H1 (cell line): ENCODE results near the gene COL9A2. TPM values are rescaled to one million over a fixed set of nuclear protein-coding genes. Genes with fewer than 3 reads are reported as not detected.

Experiments used
- CTCF ChIA-PET: fragments of 300-600 bp; sonication (Branson Sonifier 250); formaldehyde crosslinking; loops from one replicate; lab custom pipeline; 2021; ENCODE audit not compliant: partially characterized antibody; lab: Charles Lee
- POLR2A ChIA-PET: fragments of 300-600 bp; sonication (Branson Sonifier 250); formaldehyde crosslinking; loops from one replicate; lab custom pipeline; 2021; ENCODE audit warnings: inconsistent platforms; ENCODE audit not compliant: partially characterized antibody; lab: Charles Lee
- DNase-seq, 2 experiments: peaks; one replicate each; pipeline versions ENCODE4 v3.0.0 to v3.0.0-alpha.2; 2010 to 2022; ENCODE audit warnings: low spot score in 2 of 2, low read depth in 1 of 2, mixed read lengths in 1 of 2
- FAIRE-seq: peaks from 2 replicates; lab custom pipeline; 2011; peaks lifted over from hg19 to GRCh38; lab: Jason Lieb, UNC
- H2AFZ ChIP-seq: 2 replicates; pipeline ENCODE4 v1.8.1; 2012; ENCODE audit warnings: low read length, inconsistent platforms
- H2AK5ac ChIP-seq: 2 replicates; pipeline ENCODE4 v1.6.1; 2013; ENCODE audit warnings: low read depth, low read length
- H2BK120ac ChIP-seq: replicated peaks from 2 replicates; pipeline ENCODE3; 2013; ENCODE audit warnings: low read depth, low read length, inconsistent platforms
- H2BK12ac ChIP-seq: 2 replicates; pipeline ENCODE4 v1.6.1; 2013; ENCODE audit warnings: low read depth, low read length
- H2BK15ac ChIP-seq: 2 replicates; pipeline ENCODE4 v1.6.1; 2013; ENCODE audit warnings: low read length
- H2BK20ac ChIP-seq: 2 replicates; pipeline ENCODE4 v1.6.1; 2013; ENCODE audit warnings: low read length
- H2BK5ac ChIP-seq: 2 replicates; pipeline ENCODE4 v1.6.1; 2013; ENCODE audit warnings: low read depth, low read length
- H3K14ac ChIP-seq: 2 replicates; pipeline ENCODE4 v1.6.1; 2013; ENCODE audit warnings: inconsistent platforms; ENCODE audit not compliant: insufficient read length
- H3K18ac ChIP-seq: 2 replicates; pipeline ENCODE4 v1.6.1; 2013; ENCODE audit warnings: low read length; ENCODE audit errors: extremely low read depth
- H3K23ac ChIP-seq: 2 replicates; pipeline ENCODE4 v1.6.1; 2013; ENCODE audit warnings: inconsistent platforms; ENCODE audit not compliant: insufficient read length
- H3K23me2 ChIP-seq: 2 replicates; pipeline ENCODE4 v1.6.1; 2013; ENCODE audit warnings: low read depth, low read length
- H3K27ac ChIP-seq: 2 replicates; pipeline ENCODE4 v1.6.1; 2011; ENCODE audit warnings: low read depth, low read length, inconsistent platforms
- H3K27me3 ChIP-seq, 4 experiments: replicated peaks in 1 of 4; 1 replicate in 1 of 4; 2 replicates in 3 of 4; pipeline versions ENCODE4 v1.6.1 to v1.8.1; 2011 to 2013; ENCODE audit warnings: low read length in 3 of 4, mild to moderate bottlenecking in 3 of 4, inconsistent platforms in 2 of 4, mixed read lengths in 2 of 4, moderate library complexity in 1 of 4; ENCODE audit not compliant: control insufficient read depth in 3 of 4, insufficient read depth in 3 of 4; ENCODE audit errors: extremely low read depth in 1 of 4
- H3K36me3 ChIP-seq, 4 experiments: 2 replicates each; pipeline versions ENCODE4 v1.6.1 to v1.8.1; 2011 to 2013; ENCODE audit warnings: mild to moderate bottlenecking in 4 of 4, low read length in 3 of 4, moderate library complexity in 2 of 4, control low read depth in 1 of 4, inconsistent platforms in 1 of 4; ENCODE audit not compliant: insufficient read depth in 4 of 4, control insufficient read depth in 2 of 4
- H3K4ac ChIP-seq: replicated peaks from 2 replicates; pipeline ENCODE3; 2013; ENCODE audit warnings: low read length, low read depth, mixed read lengths, inconsistent platforms; ENCODE audit not compliant: insufficient read length
- H3K4me1 ChIP-seq, 4 experiments: replicated peaks in 1 of 4; 1 replicate in 1 of 4; 2 replicates in 3 of 4; pipeline versions ENCODE4 v1.6.1 to v1.8.1; 2011 to 2013; ENCODE audit warnings: low read length in 3 of 4, inconsistent platforms in 2 of 4, mixed read lengths in 1 of 4; ENCODE audit not compliant: insufficient read depth in 4 of 4, control insufficient read depth in 3 of 4
- H3K4me2 ChIP-seq, 2 experiments: 2 replicates each; pipeline versions ENCODE4 v1.6.1 to v1.8.1; 2011 to 2013; ENCODE audit warnings: low read depth in 2 of 2, low read length in 2 of 2, control low read depth in 1 of 2, inconsistent platforms in 1 of 2, mild to moderate bottlenecking in 1 of 2; ENCODE audit not compliant: insufficient read depth in 1 of 2
- H3K4me3 ChIP-seq, 4 experiments: fragments of 200-600, 300-600 bp in 1 of 4; sonication (generic), shearing (Covaris generic), sonication (Bioruptor Twin) in 1 of 4; 2 replicates each; pipeline versions ENCODE4 v1.5.1 to v1.8.1; 2011 to 2016; ENCODE audit warnings: low read length in 4 of 4, low read depth in 3 of 4, control low read depth in 2 of 4, inconsistent platforms in 2 of 4, mild to moderate bottlenecking in 2 of 4, mixed read lengths in 1 of 4, moderate library complexity in 1 of 4; ENCODE audit not compliant: insufficient read depth in 2 of 4; ENCODE audit errors: extremely low read depth in 1 of 4
- H3K56ac ChIP-seq: replicated peaks from 2 replicates; pipeline ENCODE3; 2013; ENCODE audit warnings: low read depth, mild to moderate bottlenecking, mixed read lengths, low read length, inconsistent platforms; ENCODE audit not compliant: insufficient read length
- H3K79me1 ChIP-seq: 2 replicates; pipeline ENCODE4 v1.6.1; 2013; ENCODE audit warnings: low read depth, low read length, control low read depth
- H3K79me2 ChIP-seq, 2 experiments: 2 replicates each; pipeline versions ENCODE4 v1.6.1 to v1.8.1; 2012 to 2013; ENCODE audit warnings: low read length in 2 of 2, mild to moderate bottlenecking in 2 of 2, inconsistent platforms in 1 of 2; ENCODE audit not compliant: insufficient read depth in 2 of 2, control insufficient read depth in 1 of 2
- H3K9ac ChIP-seq, 4 experiments: replicated peaks in 1 of 4; 1 replicate in 1 of 4; 2 replicates in 3 of 4; pipeline versions ENCODE4 v1.6.1 to v1.8.1; 2011 to 2013; ENCODE audit warnings: low read depth in 3 of 4, low read length in 3 of 4, control low read depth in 2 of 4, mild to moderate bottlenecking in 2 of 4, moderate library complexity in 2 of 4, inconsistent platforms in 1 of 4; ENCODE audit errors: extremely low read depth in 1 of 4
- H3K9me3 ChIP-seq, 2 experiments: 2 replicates each; pipeline versions ENCODE4 v1.6.1 to v1.8.1; 2012 to 2013; ENCODE audit warnings: mild to moderate bottlenecking in 2 of 2, moderate library complexity in 2 of 2, control low read depth in 1 of 2, inconsistent platforms in 1 of 2, low read depth in 1 of 2, low read length in 1 of 2, mixed read lengths in 1 of 2; ENCODE audit not compliant: insufficient read depth in 2 of 2
- H4K20me1 ChIP-seq, 2 experiments: replicated peaks in 1 of 2; 2 replicates each; pipeline versions ENCODE3 to v1.8.1; 2011 to 2013; ENCODE audit warnings: inconsistent platforms in 2 of 2, low read length in 2 of 2, mild to moderate bottlenecking in 1 of 2; ENCODE audit not compliant: insufficient read depth in 2 of 2, control insufficient read depth in 1 of 2
- H4K5ac ChIP-seq: 2 replicates; pipeline ENCODE4 v1.6.1; 2013; ENCODE audit warnings: low read length, low read depth, mixed read lengths, inconsistent platforms; ENCODE audit not compliant: insufficient read length
- H4K8ac ChIP-seq: 2 replicates; pipeline ENCODE4 v1.8.0; 2013; ENCODE audit warnings: mild to moderate bottlenecking, moderate library complexity, low read length, inconsistent platforms; ENCODE audit not compliant: insufficient read depth; ENCODE audit errors: extremely low read depth
- H4K91ac ChIP-seq: replicated peaks from 2 replicates; pipeline ENCODE3; 2013; ENCODE audit warnings: low read length, mixed read lengths, inconsistent platforms; ENCODE audit not compliant: insufficient read length
- JUN ChIP-seq: IDR thresholded peaks from 2 replicates; pipeline ENCODE4 v1.6.1; 2011; ENCODE audit warnings: low read depth, mild to moderate bottlenecking, improper control_type of control experiment, low read length
- KDM5A ChIP-seq: fragments of 200-600 bp; IDR thresholded peaks from 2 replicates; pipeline ENCODE4 v1.7.1; 2012; ENCODE audit warnings: mild to moderate bottlenecking, low read length, inconsistent platforms, mixed read lengths
- WGBS, 2 experiments: shearing (Covaris generic) in 1 of 2; methylation state at CpG; one replicate each; pipeline versions ENCODE4 v1.1.6 to v1.1.7; 2013 to 2015; ENCODE audit warnings: low lambda C conversion rate in 2 of 2, mixed read lengths in 2 of 2, inconsistent platforms in 1 of 2, low coverage in 1 of 2, missing lambda C conversion rate in 1 of 2; ENCODE audit not compliant: insufficient replicate concordance in 2 of 2, insufficient coverage in 1 of 2, insufficient read length in 1 of 2; ENCODE audit errors: extremely low coverage in 1 of 2, missing lambda C conversion rate in 1 of 2; 5-methylcytosine and 5-hydroxymethylcytosine counted together
- polyA plus RNA-seq, 7 experiments: library from polyadenylated mRNA; depleted of rRNA in 3 of 7; stranded (reverse) in 5 of 7; unstranded in 2 of 7; fragments of >200 nt in 5 of 7; fragments of 200-250 nt in 2 of 7; gene quantifications; 1 replicate in 5 of 7; 2 replicates in 1 of 7; 4 replicates in 1 of 7; pipeline versions ENCODE4 v1.2.1 to v1.2.3, GENCODE V29; 2011 to 2013; ENCODE audit warnings: missing spikeins in 2 of 7, mixed read lengths in 2 of 7
- total RNA-seq: library from RNA; stranded (reverse); fragmentation: NEBNext Ultra II Directional; extraction: Animal tissue kit (Norgen Biotek cat#: 25700); gene quantifications from 2 replicates; pipeline ENCODE4 v1.2.1, GENCODE V29; 2021

COL9A2 gene
- total and polyA plus RNA-seq, 2 of the 8 experiments (the other 6 are each of a cell fraction or from before 2014, with no cell fraction given): 3.2 to 3.3 TPM

- Histone ChIP-seq H2BK15ac (no peak overlapping the region), H3K23ac (no peak overlapping the region), H3K56ac (no peak overlapping the region), H4K5ac (no peak overlapping the region), H4K20me1 (peaks cover 1 to 2% of the 10 kb centered on the region in 2 experiments), H3K4me1 (no peaks in the 10 kb centered on the region), H3K14ac (no peak overlapping the region), H3K4me3 (no peak overlapping the region), H3K36me3 (peaks cover 6 to 57% (median 19%) of the 10 kb centered on the region in 4 experiments; a peak in 7 of 8 replicates), H2AFZ (no peak overlapping the region), H2BK120ac (no peak overlapping the region), H3K79me2 (no peaks in the 10 kb centered on the region), H3K27ac (no peak overlapping the region), H3K27me3 (no peaks in the 10 kb centered on the region), H3K18ac (no peak overlapping the region), H2BK20ac (no peak overlapping the region), H3K79me1 (no peaks in the 10 kb centered on the region), H2BK5ac (no peak overlapping the region), H3K9ac (no peak overlapping the region), H2BK12ac (no peak overlapping the region), H4K8ac (no peak overlapping the region), H3K9me3 (no peaks in the 10 kb centered on the region), H3K4ac (no peak overlapping the region), H4K91ac (no peak overlapping the region), H2AK5ac (no peak overlapping the region), H3K23me2 (no peaks in the 10 kb centered on the region; the same call in 1 of the 2 replicates), H3K4me2 (no peak overlapping the region)
- FAIRE-seq (no peak), DNase-seq (no peak)
- ChIA-PET CTCF (interaction anchor here (0.9 kb wide), 1 partner anchor 68 kb away, joined by 3 read pairs; no protein-coding TSS in a partner anchor), POLR2A (no interaction called here)
- WGBS, 2 experiments: 72% methylated on average over 3 of the region's 3 CpGs; no CpG with 5 or more reads in 1 of the 2 experiments
- no peak for TF ChIP-seq JUN
- no peak for TF ChIP-seq KDM5A
Measured at GRCh38 chr1:40270152-40270834, 46.8 kb downstream of the COL9A2 start.
